ENCODE data around the gene ZNF516.

ZNF516 gene

DNA sequence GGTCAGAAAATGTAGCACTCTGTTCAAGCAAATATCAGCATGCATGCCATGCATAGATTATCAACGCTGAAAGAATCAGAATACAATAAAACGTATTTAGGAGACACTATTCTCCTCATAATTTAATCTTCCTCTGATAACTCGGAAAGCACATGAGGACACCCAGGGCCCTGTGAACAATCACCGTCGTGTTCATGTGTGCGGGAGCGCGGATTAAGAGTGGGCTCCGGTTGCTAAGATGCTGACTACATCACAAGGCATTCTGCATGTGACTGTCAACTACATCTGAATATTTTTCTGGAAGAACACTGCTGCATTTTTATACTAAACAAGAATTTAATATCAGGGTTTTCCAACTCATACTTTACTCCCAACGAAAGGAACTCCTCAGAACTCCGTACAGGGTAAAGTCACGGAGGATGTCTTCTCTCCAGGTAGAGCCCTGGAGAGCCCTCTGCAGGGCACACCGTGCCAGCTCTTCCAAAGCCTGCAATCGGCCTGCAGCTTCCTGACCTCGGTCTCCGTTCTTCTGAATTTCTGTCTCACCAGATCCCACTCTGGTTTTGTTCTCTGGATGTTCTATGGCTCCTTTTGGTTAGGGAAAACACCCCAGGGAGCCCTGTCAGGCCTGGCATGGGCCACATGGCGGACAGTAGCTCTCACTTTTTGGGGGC is 59.6 kb downstream of the ZNF516 start:
- no peak for DNase-seq

DNA sequence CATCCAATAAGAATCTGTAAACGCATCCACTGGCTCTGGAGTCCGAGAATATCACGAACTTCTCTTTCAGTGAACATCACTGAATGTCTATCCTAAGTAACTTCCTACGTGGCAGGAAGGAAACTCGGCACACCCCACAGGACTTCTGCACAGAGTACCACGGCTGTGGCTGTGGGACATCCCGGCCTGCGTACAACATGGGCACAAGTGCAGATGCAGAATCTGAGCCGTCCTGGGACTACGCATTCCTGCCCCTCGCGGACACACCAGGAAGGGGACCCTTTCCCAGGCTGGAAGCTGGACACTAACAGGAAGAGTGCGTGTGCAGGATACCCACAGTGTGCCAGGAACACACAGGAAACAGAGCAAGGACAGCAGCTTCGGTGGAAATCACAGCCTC is 60.6 kb downstream of the ZNF516 start:
- DNase-seq: no peak

DNA sequence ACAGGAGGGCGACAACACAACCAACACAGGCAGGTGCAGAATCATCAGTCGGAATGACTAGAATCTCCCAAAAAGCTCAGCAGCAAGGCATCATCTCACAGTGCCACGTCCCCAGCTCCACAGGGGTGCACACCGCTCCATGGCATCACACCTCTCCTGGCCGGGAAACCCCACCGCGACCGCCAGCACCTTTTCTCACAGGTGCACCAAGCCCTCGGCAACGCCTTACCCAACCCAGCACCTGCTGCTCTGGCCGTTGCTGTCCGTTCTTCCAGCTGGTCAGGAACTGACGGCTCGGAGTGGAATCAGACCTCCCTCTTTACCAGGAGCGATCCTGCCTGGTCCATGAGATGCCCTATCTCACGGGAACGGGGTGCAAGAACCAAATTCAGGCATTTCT is 61.3 kb downstream of the ZNF516 start:
- no peak for DNase-seq

DNA sequence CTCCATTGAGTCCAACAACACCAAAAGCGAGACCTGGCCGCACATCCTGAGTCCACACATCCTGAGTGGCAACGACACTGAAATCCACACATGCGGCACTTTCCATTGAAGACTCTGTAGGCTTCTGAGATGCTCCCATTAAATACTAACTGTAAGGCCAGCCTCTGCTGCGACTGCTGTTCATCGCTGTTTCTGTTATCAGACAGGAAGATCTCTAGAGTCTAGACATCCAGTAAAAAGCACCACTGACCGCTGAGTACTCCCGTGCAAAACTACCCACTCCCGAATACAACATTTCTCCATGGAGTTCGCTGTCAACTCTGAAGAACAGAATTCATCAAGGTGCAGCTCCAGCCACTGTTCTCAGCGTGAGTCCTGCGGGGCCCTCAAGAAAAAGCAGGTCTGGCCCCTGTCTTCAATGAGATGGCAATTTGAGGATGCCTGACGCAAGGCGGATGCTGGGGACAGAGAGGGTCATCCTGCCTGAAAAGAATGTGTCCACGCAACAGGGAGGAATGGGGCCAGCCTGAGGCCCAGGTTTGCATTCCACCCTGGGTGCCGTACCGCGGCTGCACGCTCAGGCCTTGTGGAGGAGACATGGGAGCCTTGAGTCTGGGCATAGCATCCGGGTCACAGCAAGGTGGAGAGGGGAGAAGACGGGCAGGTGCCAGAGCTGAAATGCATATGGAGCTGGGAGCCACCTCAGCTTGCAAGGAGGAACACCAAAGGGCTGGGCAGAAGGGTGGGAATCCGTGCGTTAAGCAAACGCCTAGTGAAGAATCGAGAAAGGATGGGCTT is 61.9 kb downstream of the ZNF516 start:
- DNase-seq: no peak

DNA sequence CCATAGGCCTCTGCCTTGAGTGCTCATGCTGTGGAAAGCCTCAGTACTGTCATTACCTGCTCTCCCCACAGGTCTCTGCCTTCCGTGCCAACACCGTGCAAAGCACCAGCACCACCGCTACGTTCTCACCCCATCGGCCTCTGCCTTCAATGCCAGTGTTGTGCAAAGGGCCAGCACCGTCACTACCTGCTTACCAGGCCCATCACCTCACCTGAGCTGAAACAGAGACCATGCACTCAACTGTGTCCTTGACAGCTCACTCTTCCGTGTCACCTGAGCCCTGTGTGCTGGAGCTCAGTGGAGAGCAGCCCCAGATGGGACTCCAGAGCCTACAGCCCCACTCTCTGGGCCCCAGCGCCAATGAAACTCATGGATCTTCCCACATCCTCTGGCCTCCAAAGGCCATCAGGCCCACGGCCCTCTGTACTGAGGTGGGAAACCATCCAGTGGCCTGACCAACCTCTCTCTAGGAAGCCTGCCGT is 62.7 kb downstream of the ZNF516 start:
- DNase-seq: no peak

DNA sequence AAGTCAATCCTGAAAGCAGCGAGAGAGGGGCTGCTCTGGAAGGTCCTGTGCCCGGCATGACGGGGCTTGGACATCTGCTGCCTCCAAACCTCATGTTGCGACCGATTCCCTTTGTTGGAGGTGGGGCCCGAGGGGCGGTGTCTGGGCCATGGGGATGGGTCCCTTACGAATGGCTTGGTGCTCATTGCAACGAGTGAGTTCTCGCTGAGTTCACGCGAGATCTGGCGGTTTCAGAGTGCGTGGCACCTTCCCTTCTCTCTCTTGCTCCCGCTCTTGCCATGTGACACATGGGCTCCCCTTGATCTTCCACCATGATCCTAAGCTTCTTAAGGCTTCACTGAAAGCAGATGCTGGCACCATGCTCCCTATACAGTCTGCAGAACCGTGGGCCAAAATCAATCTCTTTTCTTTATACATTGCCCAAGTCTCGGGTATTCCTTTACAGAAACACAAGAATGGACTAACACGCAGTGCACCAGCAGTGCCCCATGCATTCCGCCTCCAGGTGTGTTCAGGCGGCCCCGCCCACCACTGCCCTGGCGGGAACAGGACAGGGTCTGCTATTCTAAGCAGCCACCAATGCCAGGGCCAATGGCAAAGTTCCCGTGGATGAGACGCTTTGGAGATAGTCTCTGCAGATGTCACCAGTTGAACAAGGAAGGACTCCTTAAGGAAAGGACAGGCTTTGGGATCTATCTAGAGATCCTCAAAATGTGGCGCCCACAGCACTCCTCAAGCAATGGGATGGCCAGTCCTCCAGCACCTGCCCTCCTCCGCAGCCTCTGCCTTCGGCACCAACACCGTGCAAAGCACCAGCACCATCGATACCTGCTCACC is 63.4 kb downstream of the ZNF516 start:
- no peak for DNase-seq

DNA sequence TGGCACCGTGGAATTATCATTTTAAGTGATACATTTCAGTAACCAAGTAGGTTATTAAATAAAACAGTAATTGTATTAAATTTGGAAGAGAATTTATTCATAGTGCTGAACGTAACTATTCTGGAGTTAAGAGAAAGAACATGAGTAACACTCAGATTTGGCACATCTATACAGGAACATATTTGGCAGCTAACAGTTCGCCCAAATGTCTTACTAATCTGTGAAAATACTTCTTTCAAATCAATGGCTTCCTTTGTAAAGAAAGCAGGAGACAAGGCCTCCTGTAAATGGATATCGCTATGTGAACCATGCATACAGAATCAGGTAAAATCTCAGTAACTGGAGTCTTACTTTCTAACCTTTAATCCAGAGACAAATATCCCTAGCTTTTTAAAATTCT is 64.4 kb downstream of the ZNF516 start:
- DNase-seq: no peak

DNA sequence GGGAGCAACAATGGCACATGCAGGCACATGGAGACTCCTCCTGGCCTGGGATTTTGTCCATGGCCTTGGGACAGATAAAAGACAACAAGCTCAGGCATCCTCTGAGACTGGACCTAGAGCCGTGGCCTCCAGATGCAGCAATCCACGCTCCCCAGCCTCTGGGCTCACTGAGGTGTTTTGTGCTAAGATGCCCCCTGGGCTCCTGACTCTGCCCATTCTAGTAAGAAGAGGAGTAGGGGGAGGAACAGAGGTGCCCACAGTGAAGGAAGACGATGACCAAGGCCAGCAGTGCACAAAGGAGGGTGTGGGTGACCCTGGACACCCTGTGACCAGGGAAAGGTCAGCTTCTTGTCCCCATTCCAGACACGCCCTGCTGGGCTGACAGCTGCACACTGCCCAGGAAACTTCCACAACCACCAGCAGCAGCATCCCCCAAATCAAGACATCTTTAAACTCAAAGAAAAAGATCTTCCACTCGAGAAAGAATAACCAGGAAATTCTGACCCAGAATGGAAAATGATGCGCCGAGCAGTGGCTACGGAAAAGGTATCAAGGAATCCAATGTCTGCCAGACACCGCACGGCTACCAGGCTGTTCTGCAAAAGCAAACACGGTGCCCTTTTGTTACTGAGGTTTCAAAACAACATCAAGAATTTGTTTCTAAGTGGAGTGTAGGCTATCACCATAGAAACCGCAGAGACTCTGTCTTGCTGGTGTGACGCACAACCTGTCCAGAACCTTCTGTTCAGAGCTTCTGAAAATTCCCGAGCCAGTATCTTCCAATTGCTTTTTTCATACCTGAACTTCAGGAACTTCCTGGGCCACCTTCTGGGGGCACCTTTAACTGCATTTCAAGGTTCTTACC is 65.5 kb downstream of the ZNF516 start:
- DNase-seq: no peak

DNA sequence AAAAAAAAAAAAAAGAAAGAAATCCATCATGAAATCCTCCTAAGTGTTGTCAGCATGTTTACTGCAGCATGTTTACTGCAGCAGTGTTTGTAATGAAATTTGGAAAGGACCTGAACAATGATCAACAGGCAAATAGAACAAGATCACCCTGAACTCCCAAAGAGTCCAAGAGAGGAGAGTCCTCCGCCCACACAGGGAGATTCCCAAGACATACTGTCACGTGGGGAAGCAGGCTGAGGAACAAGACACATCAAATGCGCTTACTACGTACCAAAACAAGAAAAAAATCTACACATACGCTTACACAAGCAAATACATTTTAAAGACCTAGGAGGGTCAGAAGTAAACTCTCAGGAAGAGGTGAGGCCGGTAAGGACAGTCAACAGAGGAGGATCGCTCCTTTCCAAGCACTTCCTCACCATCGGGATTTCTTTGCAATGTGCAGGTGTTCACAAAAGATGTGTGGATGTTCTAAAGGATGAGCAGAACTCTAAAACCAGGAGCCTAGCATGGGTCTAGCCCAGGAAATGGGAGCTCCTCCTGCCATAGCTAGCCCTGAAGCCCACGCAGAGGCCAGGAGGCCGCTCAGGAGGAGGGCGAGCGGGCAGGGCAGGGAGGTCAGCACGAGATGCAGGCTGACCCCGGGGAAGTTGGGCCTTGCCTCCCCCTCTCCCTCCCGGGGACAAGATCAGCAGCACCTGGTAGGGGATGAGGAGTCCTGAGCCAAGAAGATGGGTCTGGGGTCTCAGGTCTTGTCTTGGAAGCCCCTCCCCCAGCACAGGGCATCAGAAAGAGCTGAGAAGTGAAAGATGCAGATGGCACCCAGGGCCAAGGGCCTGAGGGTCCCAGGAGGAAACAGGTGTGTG is 66.4 kb downstream of the ZNF516 start:
- DNase-seq: peak; percentile 88 to 91 (median 90)

DNA sequence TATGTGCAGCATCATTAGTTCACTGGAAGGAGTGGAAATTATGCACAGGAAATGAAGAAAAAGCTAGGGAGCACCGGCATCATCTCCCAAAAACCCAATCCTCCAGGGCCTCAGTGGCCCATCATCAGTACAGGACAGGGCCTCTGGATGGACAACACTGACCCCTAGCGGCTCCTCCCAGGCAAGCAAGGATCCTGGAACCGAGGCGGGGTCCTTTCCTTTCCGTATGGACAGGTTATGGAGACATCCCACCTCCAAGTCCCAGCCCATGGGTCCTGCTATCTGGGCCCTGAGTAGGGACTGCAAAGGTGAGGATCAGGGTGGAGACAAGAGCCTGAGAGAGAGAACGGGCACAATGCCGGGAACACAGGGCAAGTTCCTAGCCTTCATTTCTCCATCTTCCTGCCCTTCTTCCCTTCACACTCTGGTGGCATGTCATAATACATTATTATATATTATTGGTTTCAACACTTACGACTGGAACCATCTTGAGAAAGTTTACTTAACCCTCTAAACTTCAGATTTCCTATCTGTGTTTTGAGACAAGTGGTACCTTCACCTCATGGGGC is 68.2 kb downstream of the ZNF516 start:
- peak in 1 of 3 donors; percentile 29 for DNase-seq

DNA sequence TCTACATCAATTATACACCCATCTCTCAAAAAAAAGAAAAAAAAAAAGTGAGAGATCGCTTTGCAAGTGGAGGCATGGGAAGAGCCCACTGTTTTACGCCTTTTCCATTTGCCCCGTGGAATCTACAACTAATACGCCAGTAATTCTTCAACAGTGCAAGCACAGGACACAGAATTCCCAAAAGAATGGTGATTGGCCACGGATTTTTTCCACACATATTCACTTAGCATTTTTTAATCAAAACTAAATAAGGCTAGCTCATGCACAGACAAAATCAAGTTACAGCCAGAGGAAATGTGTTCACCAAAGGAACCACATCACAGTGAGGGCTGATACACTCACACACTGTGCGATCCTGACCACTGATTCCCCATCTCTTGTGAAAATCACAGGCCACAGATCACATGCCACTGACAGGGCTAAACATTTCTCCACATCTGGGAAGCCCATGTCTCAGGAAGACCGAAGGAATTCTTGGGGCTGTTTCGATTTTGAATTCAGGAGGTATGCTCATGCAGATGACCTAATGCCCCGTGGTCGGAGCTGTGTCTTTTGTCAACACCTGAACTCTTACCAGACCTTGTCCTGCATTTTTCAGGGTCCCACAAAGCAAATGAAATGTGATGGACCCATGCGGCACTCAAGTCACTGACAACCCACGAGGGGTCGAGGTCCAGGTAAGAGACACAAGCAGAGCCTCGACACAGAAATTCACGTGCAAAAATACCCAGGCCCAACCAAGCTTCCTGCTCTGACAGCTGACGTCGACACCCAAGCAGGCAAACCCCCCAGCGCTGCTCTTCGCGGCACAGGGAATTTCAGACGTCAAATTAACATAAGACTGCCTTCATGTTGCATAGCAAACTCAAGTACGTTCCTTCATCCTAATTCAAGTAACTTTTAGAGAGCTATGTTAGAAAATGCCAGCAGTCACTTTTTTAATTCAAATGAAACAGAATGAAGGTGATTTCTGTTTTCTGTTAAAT is 69.6 kb downstream of the ZNF516 start:
- peak; percentile 37 to 51 (median 39) for DNase-seq

DNA sequence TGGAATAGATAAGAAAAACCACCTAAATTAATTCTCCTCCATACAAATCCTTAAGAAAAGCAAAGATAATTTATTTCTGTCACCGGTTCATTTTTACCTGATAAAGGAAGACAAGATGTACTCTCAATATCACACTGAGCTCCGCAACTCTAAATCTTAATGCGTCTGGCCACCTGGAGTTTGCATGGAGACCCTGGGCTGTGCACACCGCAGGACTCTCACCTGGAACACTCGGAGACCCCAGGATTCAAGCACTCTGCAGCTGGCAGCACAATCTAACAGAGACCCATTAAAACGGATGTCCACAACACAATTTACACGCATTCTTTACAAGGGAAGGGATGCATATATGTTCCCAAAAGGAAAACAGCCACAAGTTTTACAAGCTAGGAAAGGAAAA is 72.2 kb downstream of the ZNF516 start:
- no peak for DNase-seq

DNA sequence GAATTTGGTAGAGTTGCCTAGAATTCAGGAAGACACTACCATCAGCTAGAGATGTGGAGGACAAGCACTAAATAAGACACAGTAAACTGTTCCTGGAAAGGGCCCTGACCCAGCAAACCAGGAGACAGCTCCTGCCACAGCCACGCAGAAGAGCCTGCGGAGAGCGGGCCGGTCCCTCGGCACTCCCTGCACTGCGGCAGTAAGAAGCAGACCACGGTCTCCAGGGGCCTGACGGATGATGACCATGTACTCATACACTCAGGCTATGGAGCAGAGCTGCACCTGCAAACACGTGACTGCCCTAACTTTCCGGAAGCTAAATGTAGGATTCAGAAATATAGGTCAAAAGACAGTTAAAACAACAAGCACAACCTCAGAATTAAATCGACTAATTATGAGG is 72.9 kb downstream of the ZNF516 start:
- no peak for DNase-seq

DNA sequence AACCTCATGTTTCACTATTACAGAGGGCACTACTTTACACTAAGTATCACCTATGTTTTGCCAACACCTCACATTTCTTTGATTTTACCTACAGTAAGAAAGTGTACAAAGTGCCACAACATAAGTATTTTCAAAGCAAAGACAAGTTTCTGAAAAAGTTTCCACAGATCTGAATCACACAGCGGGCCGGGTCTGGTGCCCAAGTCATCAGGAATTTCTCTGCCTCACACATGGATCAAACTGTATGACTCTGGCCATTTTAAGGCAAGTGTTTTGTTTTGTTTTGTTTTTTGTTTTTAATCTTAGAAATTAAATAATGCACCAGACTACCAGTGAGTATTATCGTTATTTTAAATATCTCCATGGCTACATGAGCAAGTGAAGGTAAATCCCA is 73.4 kb downstream of the ZNF516 start:
- DNase-seq: no peak

DNA sequence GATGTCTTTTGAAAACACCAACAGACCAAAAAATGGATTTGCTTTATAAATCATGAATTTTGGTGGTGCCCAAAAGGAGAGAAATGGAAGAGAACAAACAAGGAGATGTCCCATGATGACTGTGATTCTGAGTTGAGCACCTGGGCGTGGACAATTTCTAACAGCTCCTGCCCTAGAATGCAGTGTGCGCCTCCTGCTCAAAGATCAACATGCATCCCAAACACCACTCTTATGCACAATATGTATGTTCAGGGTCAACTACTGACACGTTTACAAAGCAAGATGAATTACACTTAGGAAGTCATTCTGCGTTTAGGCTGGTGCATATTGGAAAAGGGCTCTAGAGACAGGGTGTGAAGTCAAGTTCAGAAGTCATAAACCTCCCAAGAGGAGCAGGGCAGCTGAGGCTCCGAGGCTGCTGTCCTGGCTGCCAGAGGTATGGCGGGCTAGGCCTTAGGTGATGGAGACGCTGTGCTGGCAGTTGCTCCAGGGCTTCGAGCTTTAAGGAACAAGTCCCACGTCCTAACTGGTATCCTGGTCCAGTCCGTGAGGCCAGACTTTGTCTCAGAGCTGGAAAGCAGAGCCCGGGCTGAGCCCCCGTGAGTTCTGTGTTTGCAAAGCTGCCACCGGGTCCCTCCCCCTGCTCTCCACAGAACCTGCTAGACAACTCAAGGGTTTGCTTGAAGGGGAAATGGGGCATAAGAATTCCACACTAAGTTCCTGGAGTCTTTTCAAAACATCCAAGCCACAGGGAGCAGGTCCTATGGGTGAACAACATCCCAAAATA is 74.0 kb downstream of the ZNF516 start:
- no peak for DNase-seq

DNA sequence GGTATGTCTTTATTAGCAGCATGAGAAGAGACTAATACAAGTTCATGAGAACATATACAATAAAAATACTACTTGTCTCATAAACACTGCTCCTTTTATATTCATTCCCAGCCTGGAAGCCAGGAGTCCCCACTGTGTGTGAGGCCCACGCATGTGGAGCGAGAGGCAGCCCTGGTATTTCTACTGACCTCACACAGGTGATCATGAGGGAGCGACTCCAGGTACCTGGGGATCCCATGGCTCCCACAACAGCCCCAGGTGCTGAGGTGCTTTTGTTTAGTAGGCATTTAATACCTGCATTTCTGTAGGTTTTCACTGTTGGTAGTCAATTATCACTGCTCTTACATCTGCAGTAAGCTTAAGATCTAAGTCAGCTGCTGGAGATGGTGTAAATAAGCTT is 75.2 kb downstream of the ZNF516 start:
- no peak for DNase-seq

DNA sequence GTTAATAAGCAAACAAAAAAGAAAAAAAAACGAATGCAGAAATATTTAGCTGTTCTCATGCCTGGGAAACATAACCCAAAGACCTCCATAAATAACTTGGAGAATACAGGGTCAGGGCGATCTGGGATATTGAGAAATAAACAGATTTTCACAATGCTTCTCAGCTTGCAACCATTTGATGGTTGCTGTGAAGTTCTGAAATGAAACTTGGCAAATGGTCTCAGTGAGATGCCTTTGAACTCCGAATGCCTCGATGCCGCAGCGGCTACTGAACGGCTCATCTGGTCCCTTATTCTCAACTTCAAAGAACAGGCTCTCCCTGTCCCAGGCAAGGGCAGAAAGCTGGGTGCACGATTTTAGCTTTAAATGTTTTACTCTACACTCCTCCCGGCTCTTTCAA is 78.1 kb downstream of the ZNF516 start:
- no peak for DNase-seq

DNA sequence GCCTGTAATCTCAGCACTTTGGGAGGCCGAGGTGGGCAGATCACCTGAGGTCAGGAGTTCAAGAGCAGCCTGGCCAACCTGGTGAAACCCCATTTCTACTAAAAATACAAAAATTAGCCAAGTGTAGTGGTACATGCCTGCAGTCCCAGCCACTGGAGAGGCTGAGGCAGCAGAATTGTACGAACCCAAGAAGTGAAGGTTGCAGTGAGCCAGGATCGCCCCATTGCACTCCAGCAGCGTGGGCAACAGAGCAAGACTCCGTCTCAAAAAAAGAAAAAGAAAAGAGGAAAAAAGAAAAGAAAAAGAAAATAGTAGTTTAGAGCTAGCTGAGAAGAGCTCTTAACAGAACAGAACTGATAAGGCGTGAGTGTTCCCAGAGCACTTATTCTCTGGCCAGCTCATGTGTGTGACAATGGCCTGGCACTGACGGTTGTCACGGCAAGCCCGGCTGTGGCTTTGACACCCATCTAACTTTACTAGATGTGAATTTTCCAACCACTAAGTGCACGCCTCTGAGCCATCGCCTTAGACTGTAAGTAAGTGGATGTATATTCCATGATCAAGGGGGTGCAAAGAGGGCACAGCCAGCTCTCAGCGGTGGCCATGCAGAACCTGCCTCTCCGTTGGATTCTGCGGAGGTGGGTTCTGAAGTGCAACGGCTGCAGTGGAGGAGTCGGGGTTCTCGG is 80.0 kb downstream of the ZNF516 start:
- DNase-seq: no peak

Data from suppressor macrophage treated with lipopolysaccharide for 1 hour (primary cell).